Measurements from ENCODE around the gene CTTNBP2.

The CTTNBP2 gene

GRCh38 chr7:117818232-117818631 is 55.0 kb downstream of the CTTNBP2 start:
- Histone ChIP-seq H3K4me1 (ENCODE audit: control insufficient read depth, insufficient read depth, low read length) (no peaks in the 10 kb centered on the region), H3K36me3 (ENCODE audit: control insufficient read depth in 2 of 2, insufficient read depth in 1 of 2, low read length in 2 of 2) (no peaks in the 10 kb centered on the region), H3K4me3 (ENCODE audit: low read depth, low read length) (no peak overlapping the region), H3K27ac (ENCODE audit: extremely low read depth, low read depth, low read length) (no peak overlapping the region), H3K9me3 (ENCODE audit: control insufficient read depth, insufficient read depth, low read depth, low read length) (no peaks in the 10 kb centered on the region)
- TF ChIP-seq ZNF645 (tag by site-specific recombination; IDR thresholded peaks at IDR 0.05) (no peak), ZNF10 (tag by site-specific recombination; IDR thresholded peaks at IDR 0.05) (no peak), ZNF398 (tag by site-specific recombination; IDR thresholded peaks at IDR 0.05) (no peak), ZBTB1 (tag by site-specific recombination; IDR thresholded peaks at IDR 0.05) (no peak), ZNF214 (tag by site-specific recombination; IDR thresholded peaks at IDR 0.05; ENCODE audit: borderline replicate concordance) (no peak), KLF10 (tag by site-specific recombination; IDR thresholded peaks at IDR 0.05) (no peak), ZNF26 (tag by site-specific recombination; IDR thresholded peaks at IDR 0.05) (no peak), ZNF544 (tag by site-specific recombination; IDR thresholded peaks at IDR 0.05) (no peak), ZFP69B (tag by site-specific recombination; IDR thresholded peaks at IDR 0.05) (no peak), GLI4 (tag by site-specific recombination; IDR thresholded peaks at IDR 0.05) (no peak), SP3 (tag by site-specific recombination; IDR thresholded peaks at IDR 0.05) (no peak), BCL11A (tag by site-specific recombination; IDR thresholded peaks at IDR 0.05; ENCODE audit: low read depth) (no peak), SP2 (tag by site-specific recombination; IDR thresholded peaks at IDR 0.05) (no peak)
- ChIA-PET CTCF (no interaction called here), POLR2A (no interaction called here)

- CTCF ChIA-PET, result interaction anchor here (0.6 kb wide), 1 partner anchor 198 kb away, joined by 4 read pairs; no protein-coding TSS in a partner anchor
- H3K36me3 ChIP-seq (ENCODE audit: control insufficient read depth in 2 of 2, insufficient read depth in 1 of 2, low read length in 2 of 2), result no peaks in the 10 kb centered on the region
- H3K27ac ChIP-seq (ENCODE audit: extremely low read depth, low read depth, low read length), result no peak overlapping the region
- H3K9me3 ChIP-seq (ENCODE audit: control insufficient read depth, insufficient read depth, low read depth, low read length), result no peaks in the 10 kb centered on the region
- TF ChIP-seq ZNF280C (tag by site-specific recombination; IDR thresholded peaks at IDR 0.05) (no peak), MEIS1 (CRISPR knock-in tag; IDR thresholded peaks at IDR 0.05; ENCODE audit: borderline replicate concordance) (no peak), ZNF558 (tag by site-specific recombination; IDR thresholded peaks at IDR 0.05) (no peak), GLIS2 (tag by site-specific recombination; IDR thresholded peaks at IDR 0.05) (no peak), ZNF26 (tag by site-specific recombination; IDR thresholded peaks at IDR 0.05) (no peak), ZNF2 (tag by site-specific recombination; IDR thresholded peaks at IDR 0.05) (no peak), ZNF843 (tag by site-specific recombination; IDR thresholded peaks at IDR 0.05) (no peak), ZNF548 (tag by site-specific recombination; IDR thresholded peaks at IDR 0.05) (no peak), ZNF785 (tag by site-specific recombination; IDR thresholded peaks at IDR 0.05) (no peak), BCL11A (tag by site-specific recombination; IDR thresholded peaks at IDR 0.05; ENCODE audit: low read depth) (no peak), MYNN (tag by site-specific recombination; IDR thresholded peaks at IDR 0.05; ENCODE audit: borderline replicate concordance) (no peak), ZFP37 (tag by site-specific recombination; IDR thresholded peaks at IDR 0.05) (no peak), ZNF23 (tag by site-specific recombination; IDR thresholded peaks at IDR 0.05; ENCODE audit: borderline replicate concordance) (no peak), FEZF1 (tag by site-specific recombination; IDR thresholded peaks at IDR 0.05) (no peak), ZNF133 (tag by site-specific recombination; IDR thresholded peaks at IDR 0.05) (no peak), GLIS1 (tag by site-specific recombination; IDR thresholded peaks at IDR 0.05) (no peak), ZNF37A (tag by site-specific recombination; IDR thresholded peaks at IDR 0.05) (no peak)
- POLR2A ChIA-PET, result no interaction called here
- H3K4me1 ChIP-seq (ENCODE audit: control insufficient read depth, insufficient read depth, low read length), result no peaks in the 10 kb centered on the region
- H3K4me3 ChIP-seq (ENCODE audit: low read depth, low read length), result no peak overlapping the region
Measured at GRCh38 chr7:117816727-117817126, 56.5 kb downstream of the CTTNBP2 start.
